Smooth muscle cell (in vitro differentiated cells): ENCODE results near the gene ZIC4. TPM values are rescaled to one million over a fixed set of nuclear protein-coding genes. Genes with fewer than 3 reads are reported as not detected.

Source experiments
- DNase-seq: peaks from one replicate; lab custom pipeline; 2025; ENCODE audit not compliant: unreplicated experiment; lab: John Stamatoyannopoulos, UW
- H2AFZ ChIP-seq: fragments of 200-600 bp; sonication (generic); 2 replicates; pipeline ENCODE4 v1.6.0; 2016; ENCODE audit warnings: antibody characterized with exemption, low read depth, mild to moderate bottlenecking
- H3F3A ChIP-seq: fragments of 200-600 bp; sonication (generic); 2 replicates; pipeline ENCODE4 v1.6.0; 2017; ENCODE audit warnings: antibody characterized with exemption, low read depth
- H3K27ac ChIP-seq: fragments of 200-600 bp; sonication (generic); 2 replicates; pipeline ENCODE4 v1.5.1; 2016; ENCODE audit warnings: low read depth, mild to moderate bottlenecking
- H3K27me3 ChIP-seq: fragments of 200-600 bp; sonication (generic); 2 replicates; pipeline ENCODE4 v1.6.1; 2016; ENCODE audit warnings: low read depth, mild to moderate bottlenecking
- H3K36me3 ChIP-seq: fragments of 200-600 bp; sonication (generic); 2 replicates; pipeline ENCODE4 v1.5.1; 2016; ENCODE audit warnings: low read depth
- H3K4me1 ChIP-seq: fragments of 200-600 bp; sonication (generic); 2 replicates; pipeline ENCODE4 v1.5.1; 2016; ENCODE audit warnings: low read depth
- H3K4me2 ChIP-seq: fragments of 200-600 bp; sonication (generic); 2 replicates; pipeline ENCODE4 v1.6.0; 2016; ENCODE audit warnings: mild to moderate bottlenecking
- H3K4me3 ChIP-seq: fragments of 200-600 bp; sonication (generic); 2 replicates; pipeline ENCODE4 v1.5.1; 2016; ENCODE audit warnings: mild to moderate bottlenecking
- H3K79me2 ChIP-seq: fragments of 200-600 bp; sonication (generic); 2 replicates; pipeline ENCODE4 v1.6.0; 2016; ENCODE audit warnings: low read depth, mild to moderate bottlenecking
- H3K9ac ChIP-seq: fragments of 200-600 bp; sonication (generic); 2 replicates; pipeline ENCODE4 v1.6.0; 2016; ENCODE audit warnings: low read depth
- H3K9me3 ChIP-seq: fragments of 200-600 bp; sonication (generic); replicated peaks from 2 replicates; pipeline ENCODE4 v1.5.1; 2016; ENCODE audit warnings: low read depth
- H4K20me1 ChIP-seq: fragments of 200-600 bp; sonication (generic); 2 replicates; pipeline ENCODE4 v1.6.0; 2016; ENCODE audit warnings: low read depth
- WGBS: methylation state at CpG from one replicate; pipeline ENCODE4 v1.1.7; 2016; ENCODE audit warnings: low lambda C conversion rate; 5-methylcytosine and 5-hydroxymethylcytosine counted together
- polyA plus RNA-seq: library from polyadenylated mRNA; unstranded; fragments of >200 nt; fragmentation: Nextera tagmentation; extraction: Ambion mirVana; gene quantifications from 2 replicates; pipeline ENCODE4 v1.2.1, GENCODE V29; 2016
- total RNA-seq: library from RNA; depleted of rRNA; stranded (reverse); fragments of >200 nt; gene quantifications from 2 replicates; pipeline ENCODE4 v1.2.3, GENCODE V29; 2014
- TF ChIP-seq, protein P1 (sequence below): fragments of 200-600 bp; sonication (generic); IDR thresholded peaks from 2 replicates; pipeline ENCODE4 v1.5.1; 2017; ENCODE audit warnings: borderline replicate concordance, mild to moderate bottlenecking, antibody characterized with exemption; ENCODE audit not compliant: insufficient read depth, poor library complexity, severe bottlenecking

The ZIC4 gene
- total and polyA plus RNA-seq, 2 experiments from 2014 or later: not detected

DNA sequence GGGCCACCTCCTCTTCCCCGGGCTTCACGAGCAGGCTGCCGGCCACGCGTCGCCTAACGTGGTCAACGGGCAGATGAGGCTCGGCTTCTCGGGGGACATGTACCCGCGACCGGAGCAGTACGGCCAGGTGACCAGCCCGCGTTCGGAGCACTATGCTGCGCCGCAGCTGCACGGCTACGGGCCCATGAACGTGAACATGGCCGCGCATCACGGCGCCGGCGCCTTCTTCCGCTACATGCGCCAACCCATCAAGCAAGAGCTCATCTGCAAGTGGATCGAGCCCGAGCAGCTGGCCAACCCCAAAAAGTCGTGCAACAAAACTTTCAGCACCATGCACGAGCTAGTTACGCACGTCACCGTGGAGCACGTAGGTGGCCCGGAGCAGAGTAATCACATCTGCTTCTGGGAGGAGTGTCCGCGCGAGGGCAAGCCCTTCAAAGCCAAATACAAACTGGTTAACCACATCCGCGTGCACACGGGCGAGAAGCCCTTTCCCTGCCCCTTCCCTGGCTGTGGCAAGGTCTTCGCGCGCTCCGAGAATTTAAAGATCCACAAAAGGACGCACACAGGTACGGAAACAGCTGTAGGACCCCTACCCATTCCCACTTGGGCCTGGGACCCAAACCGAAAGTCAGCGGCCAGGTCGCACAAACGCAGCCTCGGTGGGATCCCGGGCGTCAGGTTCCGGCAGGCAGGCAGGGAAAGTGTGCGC lies 4.3 kb upstream of the ZIC4 start:
- H3K4me1 ChIP-seq: peaks cover 13% of the 10 kb centered on the region
- no peak for DNase-seq
- H3K4me2 ChIP-seq: peak overlapping the region; percentile 84
- peaks cover 6% of the 10 kb centered on the region for H4K20me1 ChIP-seq
- WGBS: 2% methylated on average over 61 of the region's 61 CpGs
- no peaks in the 10 kb centered on the region for H3K36me3 ChIP-seq
- no peaks in the 10 kb centered on the region for H3K79me2 ChIP-seq
- TF ChIP-seq, protein P1, sequence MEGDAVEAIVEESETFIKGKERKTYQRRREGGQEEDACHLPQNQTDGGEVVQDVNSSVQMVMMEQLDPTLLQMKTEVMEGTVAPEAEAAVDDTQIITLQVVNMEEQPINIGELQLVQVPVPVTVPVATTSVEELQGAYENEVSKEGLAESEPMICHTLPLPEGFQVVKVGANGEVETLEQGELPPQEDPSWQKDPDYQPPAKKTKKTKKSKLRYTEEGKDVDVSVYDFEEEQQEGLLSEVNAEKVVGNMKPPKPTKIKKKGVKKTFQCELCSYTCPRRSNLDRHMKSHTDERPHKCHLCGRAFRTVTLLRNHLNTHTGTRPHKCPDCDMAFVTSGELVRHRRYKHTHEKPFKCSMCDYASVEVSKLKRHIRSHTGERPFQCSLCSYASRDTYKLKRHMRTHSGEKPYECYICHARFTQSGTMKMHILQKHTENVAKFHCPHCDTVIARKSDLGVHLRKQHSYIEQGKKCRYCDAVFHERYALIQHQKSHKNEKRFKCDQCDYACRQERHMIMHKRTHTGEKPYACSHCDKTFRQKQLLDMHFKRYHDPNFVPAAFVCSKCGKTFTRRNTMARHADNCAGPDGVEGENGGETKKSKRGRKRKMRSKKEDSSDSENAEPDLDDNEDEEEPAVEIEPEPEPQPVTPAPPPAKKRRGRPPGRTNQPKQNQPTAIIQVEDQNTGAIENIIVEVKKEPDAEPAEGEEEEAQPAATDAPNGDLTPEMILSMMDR: no peak
- H3K9ac ChIP-seq: no peak overlapping the region
- H3K27me3 ChIP-seq: peaks cover 100% of the 10 kb centered on the region
- H3K27ac ChIP-seq: no peak overlapping the region
- peak overlapping the region; percentile 42 for H3K4me3 ChIP-seq
- no peaks in the 10 kb centered on the region for H3F3A ChIP-seq
- no peaks in the 10 kb centered on the region for H3K9me3 ChIP-seq
- H2AFZ ChIP-seq: no peak overlapping the region

DNA sequence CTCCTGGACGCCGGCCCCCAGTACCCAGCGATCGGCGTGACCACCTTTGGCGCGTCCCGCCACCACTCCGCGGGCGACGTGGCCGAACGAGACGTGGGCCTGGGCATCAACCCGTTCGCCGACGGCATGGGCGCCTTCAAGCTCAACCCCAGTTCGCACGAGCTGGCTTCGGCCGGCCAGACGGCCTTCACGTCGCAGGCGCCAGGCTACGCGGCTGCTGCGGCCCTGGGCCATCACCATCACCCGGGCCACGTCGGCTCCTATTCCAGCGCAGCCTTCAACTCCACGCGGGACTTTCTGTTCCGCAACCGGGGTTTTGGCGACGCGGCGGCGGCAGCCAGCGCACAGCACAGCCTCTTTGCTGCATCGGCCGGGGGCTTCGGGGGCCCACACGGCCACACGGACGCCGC lies 3.8 kb upstream of the ZIC4 start:
- no peak overlapping the region for H2AFZ ChIP-seq
- no peaks in the 10 kb centered on the region for H3K9me3 ChIP-seq
- no peaks in the 10 kb centered on the region for H3K36me3 ChIP-seq
- H3K4me1 ChIP-seq: peaks cover 18% of the 10 kb centered on the region
- TF ChIP-seq, protein P1: no peak
- H3F3A ChIP-seq: no peaks in the 10 kb centered on the region
- H3K27me3 ChIP-seq: peaks cover 100% of the 10 kb centered on the region
- no peak overlapping the region for H3K9ac ChIP-seq
- H4K20me1 ChIP-seq: peaks cover 6% of the 10 kb centered on the region
- no peak overlapping the region for H3K27ac ChIP-seq
- no peak for DNase-seq
- peak overlapping the region; percentile 42 for H3K4me3 ChIP-seq
- H3K79me2 ChIP-seq: no peaks in the 10 kb centered on the region
- H3K4me2 ChIP-seq: peak overlapping the region; percentile 84
- 4% methylated on average over 48 of the region's 52 CpGs for WGBS

DNA sequence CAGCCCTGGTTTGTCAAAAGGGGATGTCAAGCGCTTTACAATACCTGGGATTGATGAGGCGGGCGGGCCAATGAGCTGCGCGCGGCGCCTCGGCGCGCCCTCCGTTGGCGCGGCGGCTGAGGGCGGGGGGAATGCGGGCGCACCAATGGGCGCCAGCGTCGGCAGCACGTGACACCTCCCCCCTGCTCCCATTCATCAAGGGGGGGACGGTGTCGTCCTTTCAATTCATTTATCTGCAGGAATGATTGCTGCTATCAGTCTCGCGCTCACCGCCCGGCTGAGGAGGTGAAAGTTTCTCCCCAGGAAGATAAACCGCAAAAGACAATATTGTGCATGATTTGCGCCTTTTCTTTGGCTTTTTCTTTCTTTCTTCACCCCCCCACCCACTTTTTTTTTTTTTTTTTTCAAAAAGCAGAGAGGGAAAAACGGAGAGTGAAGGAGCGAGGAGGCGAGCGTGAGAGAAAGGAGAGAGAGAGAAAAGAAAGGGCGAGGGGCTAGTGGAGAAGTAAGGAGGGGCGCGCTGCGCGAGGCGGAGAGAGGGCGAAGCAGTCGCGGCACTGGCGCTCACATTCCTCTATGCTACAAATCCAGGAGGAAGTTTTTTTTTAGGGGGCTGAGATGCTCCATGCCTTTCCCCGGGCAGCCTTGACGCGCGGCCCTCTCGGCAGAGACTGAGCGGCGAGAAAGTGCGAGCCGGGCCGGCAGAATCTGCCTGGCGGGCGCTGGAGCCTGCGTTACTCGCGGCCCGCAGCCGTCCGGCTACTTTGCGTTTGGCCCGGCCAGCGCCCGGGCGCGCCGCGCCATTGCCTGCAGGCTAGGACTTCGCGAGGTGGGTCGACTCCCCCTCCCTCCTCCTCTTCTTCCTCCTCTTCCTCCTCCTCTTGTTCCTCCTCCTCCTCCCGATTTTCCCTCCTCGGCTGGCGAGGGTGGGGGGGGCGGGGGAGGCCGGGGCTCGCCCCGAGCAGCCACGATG lies 3.1 kb upstream of the ZIC4 start, which contains the start of gene ZIC1:
TSS of gene ZIC1 (plus strand) at position 223 of the 973 bp plus-strand sequence. CDS start at position 971, 748 bp downstream.
- Histone ChIP-seq H3K4me2 (peak within 1 kb of the TSS; percentile 84), H3F3A (no peaks in the 10 kb centered on the region), H3K36me3 (no peaks in the 10 kb centered on the region), H3K27ac (no peak within 1 kb of the TSS), H3K4me3 (peak within 1 kb of the TSS; percentile 18), H3K27me3 (peaks cover 100% of the 10 kb centered on the region), H3K4me1 (peaks cover 23% of the 10 kb centered on the region), H3K79me2 (no peaks in the 10 kb centered on the region), H2AFZ (no peak within 1 kb of the TSS), H3K9ac (no peak within 1 kb of the TSS), H3K9me3 (no peaks in the 10 kb centered on the region), H4K20me1 (peaks cover 6% of the 10 kb centered on the region)
- 2% methylated on average over 78 of the region's 80 CpGs for WGBS
- TF ChIP-seq, protein P1: no peak
- DNase-seq: no peak
